NB4 (cell line): ENCODE data around the gene TMX2.

Source experiments
- MAX ChIP-seq: IDR thresholded peaks from 2 replicates; pipeline ENCODE4 v1.6.1; 2011; ENCODE audit warnings: low read depth, low read length
- MYC ChIP-seq: IDR thresholded peaks from 2 replicates; pipeline ENCODE4 v1.6.1; 2011; ENCODE audit warnings: low read depth, low read length
- POLR2A ChIP-seq: IDR thresholded peaks from 2 replicates; pipeline ENCODE4 v1.6.1; 2011; ENCODE audit warnings: mild to moderate bottlenecking; ENCODE audit not compliant: insufficient read length; ENCODE audit errors: extremely low read depth
- TF ChIP-seq, protein P1 (sequence below): IDR thresholded peaks from one replicate; pipeline ENCODE4 v1.5.1; 2012; ENCODE audit warnings: low read depth, low read length

DNA sequence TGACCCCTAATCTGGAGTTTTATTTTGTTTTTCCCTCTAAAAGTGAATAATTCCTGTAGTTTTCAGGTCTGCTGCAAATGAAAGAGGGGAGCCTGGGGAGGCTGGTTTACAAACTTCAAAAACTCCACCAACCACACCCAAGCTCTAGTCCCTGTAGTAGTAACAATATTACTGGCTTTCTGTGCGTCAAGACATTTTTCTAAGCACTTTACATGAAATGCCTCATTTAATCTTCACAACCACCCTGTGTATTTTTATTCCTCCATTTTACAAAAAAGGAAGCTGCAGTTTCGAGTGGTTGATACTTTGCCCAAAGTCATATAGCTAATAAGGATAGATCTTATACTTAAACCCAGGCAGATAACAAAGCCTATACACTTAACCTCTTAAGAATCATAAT lies 72.7 kb downstream of the TMX2 start:
- TF ChIP-seq, protein P1, sequence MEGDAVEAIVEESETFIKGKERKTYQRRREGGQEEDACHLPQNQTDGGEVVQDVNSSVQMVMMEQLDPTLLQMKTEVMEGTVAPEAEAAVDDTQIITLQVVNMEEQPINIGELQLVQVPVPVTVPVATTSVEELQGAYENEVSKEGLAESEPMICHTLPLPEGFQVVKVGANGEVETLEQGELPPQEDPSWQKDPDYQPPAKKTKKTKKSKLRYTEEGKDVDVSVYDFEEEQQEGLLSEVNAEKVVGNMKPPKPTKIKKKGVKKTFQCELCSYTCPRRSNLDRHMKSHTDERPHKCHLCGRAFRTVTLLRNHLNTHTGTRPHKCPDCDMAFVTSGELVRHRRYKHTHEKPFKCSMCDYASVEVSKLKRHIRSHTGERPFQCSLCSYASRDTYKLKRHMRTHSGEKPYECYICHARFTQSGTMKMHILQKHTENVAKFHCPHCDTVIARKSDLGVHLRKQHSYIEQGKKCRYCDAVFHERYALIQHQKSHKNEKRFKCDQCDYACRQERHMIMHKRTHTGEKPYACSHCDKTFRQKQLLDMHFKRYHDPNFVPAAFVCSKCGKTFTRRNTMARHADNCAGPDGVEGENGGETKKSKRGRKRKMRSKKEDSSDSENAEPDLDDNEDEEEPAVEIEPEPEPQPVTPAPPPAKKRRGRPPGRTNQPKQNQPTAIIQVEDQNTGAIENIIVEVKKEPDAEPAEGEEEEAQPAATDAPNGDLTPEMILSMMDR: no peak
- no peak for TF ChIP-seq MYC
- TF ChIP-seq POLR2A: no peak
- TF ChIP-seq MAX: no peak
